ENCODE data around the gene GARNL3. TPM values are rescaled to one million over a fixed set of nuclear protein-coding genes. Genes with fewer than 3 reads are reported as not detected.
A peak's percentile ranks its signal among the peaks of the same experiment; 100 is the strongest.

GARNL3 gene
- total RNA-seq, 2 experiments from 2014 or later: 16.1 to 17.2 TPM

DNA sequence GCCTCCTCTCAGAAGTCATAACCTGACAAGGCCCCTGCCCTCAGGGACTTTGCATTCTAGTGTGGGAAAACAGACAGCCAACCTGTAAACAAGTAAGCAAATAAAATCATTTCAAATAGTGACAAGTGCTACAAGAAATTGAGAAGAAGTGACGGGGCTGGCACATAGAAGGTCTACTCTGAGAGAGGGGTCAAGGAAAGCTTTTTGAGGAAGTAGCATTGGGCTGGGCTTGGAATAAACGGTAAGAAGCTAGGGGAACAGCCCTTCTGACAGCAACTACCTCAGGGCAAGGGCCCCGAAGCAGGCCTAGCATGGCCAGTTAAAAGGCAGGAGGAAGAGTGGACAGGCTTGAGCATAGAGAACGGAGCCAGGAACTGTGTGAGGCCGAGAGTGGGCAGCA is 127.6 kb downstream of the GARNL3 start:
- TF ChIP-seq CTCF (conservative IDR thresholded peaks at IDR 0.05; ENCODE audit: low read length): no peak
- no peak for TF ChIP-seq EZH2phosphoT487 (IDR thresholded peaks at IDR 0.05; ENCODE audit: borderline replicate concordance, low read depth, low read length)
- no peaks in the 10 kb centered on the region for H4K20me1 ChIP-seq (ENCODE audit: insufficient read depth, low read length)
- H3K36me3 ChIP-seq (ENCODE audit: insufficient read depth, low read length): no peaks in the 10 kb centered on the region
- BruUV-seq (replicated peaks): no TSS peak
- no peaks in the 10 kb centered on the region for H3K79me2 ChIP-seq (ENCODE audit: insufficient read depth, low read depth, low read length)
- ChIA-PET CTCF (ENCODE audit: unreplicated experiment) (no interaction called here), POLR2A (no interaction called here)
- H2AFZ ChIP-seq (ENCODE audit: low read length): no peak overlapping the region
- intact Hi-C loops (cut with micrococcal nuclease; ENCODE audit: unreplicated experiment): loop anchor here (10.0 kb wide), 1 partner anchor 117 kb away; no protein-coding TSS in a partner anchor
- no peak overlapping the region for H3K4me3 ChIP-seq (ENCODE audit: low read depth, low read length, poor library complexity, severe bottlenecking)
- peaks cover 13% of the 10 kb centered on the region for H3K4me1 ChIP-seq (ENCODE audit: insufficient read depth, low read length, poor library complexity, severe bottlenecking)
- no peak for DNase-seq (ENCODE audit: low spot score)
- H3K4me2 ChIP-seq (ENCODE audit: low read length): no peak overlapping the region
- H3K9me3 ChIP-seq (ENCODE audit: low read length): no peaks in the 10 kb centered on the region
- no peak overlapping the region for H3K27ac ChIP-seq (ENCODE audit: low read depth, low read length, poor library complexity, severe bottlenecking)
- H3K9me2 ChIP-seq (ENCODE audit: insufficient read depth, low read length): no peaks in the 10 kb centered on the region

DNA sequence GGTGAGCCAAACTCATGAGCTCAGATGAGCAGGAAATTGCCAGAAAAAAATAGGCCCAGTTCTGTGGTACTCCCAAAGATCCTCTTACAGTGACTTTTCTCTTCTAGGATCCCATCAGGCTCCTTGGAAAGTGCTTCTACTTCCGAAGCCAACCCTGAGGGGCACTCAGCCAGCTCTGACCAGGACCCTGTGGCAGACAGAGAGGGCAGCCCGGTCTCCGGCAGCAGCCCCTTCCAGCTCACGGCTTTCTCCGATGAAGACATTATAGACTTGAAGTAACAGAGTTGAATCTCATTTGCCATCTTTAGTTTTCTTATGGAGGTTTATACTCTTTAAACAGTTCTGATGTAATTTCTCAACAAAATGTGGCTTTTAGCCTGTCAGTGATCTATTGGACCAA is 128.4 kb downstream of the GARNL3 start:
- no peaks in the 10 kb centered on the region for H3K9me2 ChIP-seq (ENCODE audit: insufficient read depth, low read length)
- no peaks in the 10 kb centered on the region for H3K9me3 ChIP-seq (ENCODE audit: low read length)
- H3K79me2 ChIP-seq (ENCODE audit: insufficient read depth, low read depth, low read length): no peaks in the 10 kb centered on the region
- H3K27ac ChIP-seq (ENCODE audit: low read depth, low read length, poor library complexity, severe bottlenecking): no peak overlapping the region
- BruUV-seq (replicated peaks): no TSS peak
- CTCF ChIA-PET (ENCODE audit: unreplicated experiment): no interaction called here
- no peak for DNase-seq (ENCODE audit: low spot score)
- H4K20me1 ChIP-seq (ENCODE audit: insufficient read depth, low read length): no peaks in the 10 kb centered on the region
- intact Hi-C loops (cut with micrococcal nuclease; ENCODE audit: unreplicated experiment): loop anchor here (10.0 kb wide), 1 partner anchor 118 kb away; no protein-coding TSS in a partner anchor
- no peak overlapping the region for H2AFZ ChIP-seq (ENCODE audit: low read length)
- no peak overlapping the region for H3K4me2 ChIP-seq (ENCODE audit: low read length)
- no peaks in the 10 kb centered on the region for H3K36me3 ChIP-seq (ENCODE audit: insufficient read depth, low read length)
- H3K4me1 ChIP-seq (ENCODE audit: insufficient read depth, low read length, poor library complexity, severe bottlenecking): peaks cover 16% of the 10 kb centered on the region
- POLR2A ChIA-PET: no interaction called here
- no peak for TF ChIP-seq EZH2phosphoT487 (IDR thresholded peaks at IDR 0.05; ENCODE audit: borderline replicate concordance, low read depth, low read length)
- TF ChIP-seq CTCF (conservative IDR thresholded peaks at IDR 0.05; ENCODE audit: low read length): no peak
- H3K4me3 ChIP-seq (ENCODE audit: low read depth, low read length, poor library complexity, severe bottlenecking): no peak overlapping the region

DNA sequence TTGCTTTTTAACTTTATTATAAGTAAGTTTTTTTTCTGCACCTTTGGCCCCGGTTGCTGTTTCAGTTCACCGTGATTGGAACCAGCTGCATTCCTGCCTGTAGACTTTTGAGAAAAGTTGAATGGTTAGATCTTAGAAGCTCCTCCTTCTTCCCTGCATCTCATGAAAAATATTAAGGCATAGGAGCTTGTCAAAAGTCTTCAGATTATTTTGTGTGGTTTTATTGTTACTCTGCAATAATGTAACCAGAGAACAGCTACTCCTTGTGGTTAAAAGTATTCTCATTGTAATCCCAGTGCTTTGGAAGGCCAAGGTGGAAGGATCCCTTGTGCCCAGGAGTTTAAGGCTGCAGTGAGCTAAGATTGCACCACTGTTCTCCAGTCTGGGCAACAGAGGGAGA is 129.1 kb downstream of the GARNL3 start:
- H3K9me2 ChIP-seq (ENCODE audit: insufficient read depth, low read length): no peaks in the 10 kb centered on the region
- H3K36me3 ChIP-seq (ENCODE audit: insufficient read depth, low read length): no peaks in the 10 kb centered on the region
- POLR2A ChIA-PET: no interaction called here
- H3K4me1 ChIP-seq (ENCODE audit: insufficient read depth, low read length, poor library complexity, severe bottlenecking): peaks cover 12% of the 10 kb centered on the region
- H3K4me2 ChIP-seq (ENCODE audit: low read length): no peak overlapping the region
- H3K27ac ChIP-seq (ENCODE audit: low read depth, low read length, poor library complexity, severe bottlenecking): no peak overlapping the region
- H4K20me1 ChIP-seq (ENCODE audit: insufficient read depth, low read length): no peaks in the 10 kb centered on the region
- H3K4me3 ChIP-seq (ENCODE audit: low read depth, low read length, poor library complexity, severe bottlenecking): no peak overlapping the region
- BruUV-seq (replicated peaks): no TSS peak
- intact Hi-C loops (cut with micrococcal nuclease; ENCODE audit: unreplicated experiment): loop anchor here (10.0 kb wide), 1 partner anchor 119 kb away; no protein-coding TSS in a partner anchor
- no peak overlapping the region for H2AFZ ChIP-seq (ENCODE audit: low read length)
- no peak for TF ChIP-seq EZH2phosphoT487 (IDR thresholded peaks at IDR 0.05; ENCODE audit: borderline replicate concordance, low read depth, low read length)
- 0 out of 2 replicates have a peak, but pooled peaks have one; percentile 16 for TF ChIP-seq CTCF (conservative IDR thresholded peaks at IDR 0.05; ENCODE audit: low read length)
- H3K79me2 ChIP-seq (ENCODE audit: insufficient read depth, low read depth, low read length): no peaks in the 10 kb centered on the region
- H3K9me3 ChIP-seq (ENCODE audit: low read length): no peaks in the 10 kb centered on the region
- CTCF ChIA-PET (ENCODE audit: unreplicated experiment): no interaction called here
- DNase-seq (ENCODE audit: low spot score): no peak

Data from OCI-LY7 (cell line).